HG03025 (cell line): Measurements from ENCODE around the gene SLC7A5.
"Not testable (repeated sequence)": the region's sequence is repeated elsewhere in the genome, so short reads cannot be mapped to it uniquely, and the experiment has no call there.

Experiments
- ATAC-seq: cut with Tn5 transposase; IDR thresholded peaks from one replicate; pipeline ENCODE4 v1.9.1; 2021; ENCODE audit warnings: mild to moderate bottlenecking, moderate library complexity; ENCODE audit not compliant: unreplicated experiment, low FRiP score

Gene SLC7A5

DNA sequence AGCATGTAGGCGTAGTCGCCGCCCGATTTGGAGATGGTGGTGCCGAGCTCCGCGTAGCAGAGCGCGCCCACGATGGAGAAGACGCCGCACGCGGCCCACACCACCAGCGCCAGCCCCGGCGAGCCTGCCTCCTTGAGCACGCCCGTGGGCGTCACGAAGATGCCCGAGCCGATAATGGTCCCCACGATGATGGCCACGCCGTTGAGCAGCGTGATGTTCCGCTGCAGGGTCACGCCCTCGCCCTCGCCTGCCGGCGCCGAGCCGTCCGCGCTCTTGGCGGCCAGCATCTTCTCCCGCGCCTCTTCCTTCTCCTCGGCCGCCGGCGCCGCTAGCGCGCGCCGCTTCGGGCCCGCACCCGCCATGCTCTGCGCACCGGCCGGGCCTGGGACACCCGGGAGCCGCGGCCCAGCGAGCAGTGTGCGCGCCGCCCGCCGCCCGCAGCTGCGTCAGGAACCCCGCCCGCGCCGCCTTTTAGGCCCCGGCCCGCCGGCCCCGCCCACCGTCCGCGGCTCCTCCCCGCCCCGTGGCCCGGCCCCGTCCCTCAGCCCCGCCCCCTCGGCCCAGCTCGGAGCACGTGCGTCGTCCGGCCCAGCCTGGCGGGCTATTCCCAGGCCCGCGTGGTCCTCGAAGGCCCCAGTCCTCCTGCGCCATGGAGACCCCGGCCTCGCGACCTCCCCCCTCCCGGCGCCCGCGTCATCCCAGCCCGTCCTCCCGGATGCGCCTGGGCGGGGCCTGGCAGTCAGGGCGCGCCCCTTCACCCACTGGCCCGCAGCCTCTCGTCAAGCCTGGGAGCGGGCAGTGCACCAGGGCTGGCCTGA, at the start of gene SLC7A5:
Gene SLC7A5 (minus strand): TSS at position 447 of the 818 bp plus-strand sequence. CDS start 85 bp downstream, at position 362.
- peak; percentile 65 for ATAC-seq

DNA sequence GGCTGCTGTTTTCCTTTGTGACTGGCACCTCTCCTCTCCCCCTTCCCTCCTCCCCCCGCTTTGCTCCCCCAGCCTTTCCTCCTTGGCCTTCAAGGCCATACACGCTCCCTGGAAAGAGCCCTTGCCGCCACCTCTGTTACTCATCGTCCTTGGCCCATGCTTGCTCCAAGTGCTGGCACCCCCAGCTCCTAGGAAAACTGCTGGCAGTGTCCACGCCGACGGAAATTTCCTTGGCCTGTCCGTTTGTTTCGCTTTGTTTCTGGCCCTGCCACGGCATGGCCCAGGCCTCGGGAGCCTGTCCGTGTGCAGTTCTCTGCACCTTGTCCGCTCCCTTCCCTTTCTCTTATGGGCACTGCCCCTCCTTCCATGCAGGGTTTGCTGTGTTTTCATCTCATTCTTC, 49.0 kb upstream of the SLC7A5 start:
- no peak for ATAC-seq

DNA sequence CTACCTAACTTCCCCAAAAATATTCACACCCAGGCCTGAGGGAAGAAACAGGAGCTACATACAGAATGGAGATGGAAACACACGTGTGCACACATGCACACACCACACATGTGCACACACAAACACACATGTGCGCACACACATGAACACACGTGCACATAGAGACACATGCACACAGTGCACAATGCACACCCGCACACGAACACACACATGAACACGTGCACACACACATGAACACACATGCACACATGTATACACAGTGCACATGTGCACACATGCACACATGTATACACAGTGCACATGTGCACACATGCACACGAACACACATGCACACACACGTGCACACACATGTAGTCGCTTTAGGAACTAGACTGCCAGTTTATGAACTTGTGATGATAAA, 48.2 kb upstream of the SLC7A5 start:
- no peak for ATAC-seq

DNA sequence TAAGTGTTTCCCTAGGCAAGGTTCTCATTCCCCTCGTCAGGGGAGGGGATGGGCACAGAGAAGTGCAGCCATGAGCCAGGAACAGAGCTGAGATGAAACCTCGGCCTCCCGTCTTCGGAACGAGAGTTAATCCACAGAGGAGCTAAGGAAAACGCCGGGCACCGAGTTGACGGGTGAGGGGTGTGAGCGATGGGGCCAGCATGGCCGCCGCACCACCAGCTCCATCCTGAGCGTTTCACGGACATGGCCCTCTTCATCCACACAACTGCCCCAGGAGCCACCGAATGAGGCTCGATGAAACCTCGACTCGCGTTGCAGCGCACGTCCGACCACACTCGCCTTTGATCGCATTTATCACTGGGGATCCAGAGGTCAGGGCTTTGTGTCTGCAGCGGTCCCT, 45.5 kb upstream of the SLC7A5 start:
- ATAC-seq: no peak

DNA sequence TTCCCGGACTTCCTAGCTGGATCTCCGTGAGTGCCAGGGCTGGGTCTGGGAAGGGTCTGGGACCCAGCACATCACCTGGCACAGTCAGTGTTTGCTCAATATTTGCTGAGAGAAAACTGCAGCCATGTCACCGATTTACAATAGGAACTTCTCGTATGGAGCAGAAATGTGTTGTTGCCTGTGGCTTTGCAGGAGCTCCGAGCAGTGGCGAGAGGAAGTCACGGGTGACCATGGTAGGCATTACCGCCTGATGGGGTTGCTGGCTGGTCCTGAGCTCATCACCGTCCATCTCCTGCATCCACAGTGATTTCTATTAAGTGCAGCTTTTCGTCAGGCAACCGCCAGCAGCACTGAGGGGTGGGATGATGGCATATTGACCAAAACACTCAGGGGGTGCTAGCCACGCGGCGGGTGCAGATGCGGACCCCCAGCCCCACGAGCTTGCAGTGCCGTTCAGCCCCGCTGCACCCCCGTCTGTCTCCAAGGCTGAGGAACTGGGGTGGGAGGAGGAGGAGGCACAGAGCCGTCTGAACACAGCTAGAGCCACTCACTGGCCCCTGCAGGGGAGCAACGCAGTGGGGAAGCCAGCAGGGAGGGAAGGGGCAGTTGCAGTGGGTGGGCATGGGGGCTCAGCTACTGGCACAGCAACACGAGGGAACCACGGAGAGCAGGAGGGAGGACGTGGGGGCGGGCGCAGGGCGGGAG, 44.9 kb upstream of the SLC7A5 start:
- ATAC-seq: not testable (repeated sequence)

DNA sequence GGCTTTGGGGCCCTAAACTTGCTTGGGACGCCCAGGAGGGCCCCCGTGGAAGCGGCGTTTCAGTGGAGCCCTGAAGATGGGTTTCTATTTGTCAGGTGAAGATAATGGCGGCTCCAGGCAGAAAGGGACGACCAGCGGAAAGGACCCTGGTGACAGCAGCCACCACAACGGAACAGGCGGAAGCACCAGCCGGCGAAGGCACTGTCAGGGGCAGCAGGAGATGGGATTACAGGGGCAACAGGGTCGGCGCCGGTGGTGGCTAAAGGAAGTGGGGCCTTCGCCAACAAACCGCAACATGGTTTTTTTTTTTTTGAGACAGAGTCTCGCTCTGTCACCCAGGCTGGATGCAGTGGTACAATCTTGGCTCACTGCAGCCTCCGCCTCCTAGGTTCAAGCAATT, 43.4 kb upstream of the SLC7A5 start:
- ATAC-seq: not testable (repeated sequence)

DNA sequence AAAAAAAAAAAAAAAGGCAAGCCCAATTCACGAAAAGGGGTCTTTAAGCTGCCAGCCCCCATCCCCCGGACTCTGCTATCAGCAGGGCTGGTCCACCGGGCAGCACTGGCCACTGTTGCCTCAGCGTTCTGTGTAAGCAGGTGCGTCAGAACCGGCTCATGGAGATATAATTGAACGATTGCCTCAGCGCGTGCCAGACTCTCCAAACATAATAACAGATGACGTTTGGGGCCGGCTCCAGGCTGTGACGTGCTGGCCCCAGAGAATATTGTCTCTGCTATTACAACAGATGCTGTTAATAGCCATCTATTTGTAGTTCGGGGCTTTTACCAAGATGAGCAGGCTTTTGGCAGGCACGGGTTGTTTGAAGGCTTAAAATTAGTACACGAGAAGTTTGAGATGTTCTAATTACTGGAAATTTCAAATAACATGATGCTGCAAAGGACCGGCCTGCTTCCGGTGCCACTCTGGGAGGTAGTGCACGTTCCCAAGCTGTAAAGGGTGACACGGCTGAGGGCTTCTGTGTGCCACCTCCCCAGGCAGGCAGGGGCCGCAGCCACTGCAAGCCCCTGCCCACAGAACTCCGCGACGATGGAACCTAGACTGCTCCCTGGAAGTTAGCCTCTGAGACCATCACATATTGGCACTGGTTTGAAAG, 41.9 kb upstream of the SLC7A5 start:
- ATAC-seq: not testable (repeated sequence)

DNA sequence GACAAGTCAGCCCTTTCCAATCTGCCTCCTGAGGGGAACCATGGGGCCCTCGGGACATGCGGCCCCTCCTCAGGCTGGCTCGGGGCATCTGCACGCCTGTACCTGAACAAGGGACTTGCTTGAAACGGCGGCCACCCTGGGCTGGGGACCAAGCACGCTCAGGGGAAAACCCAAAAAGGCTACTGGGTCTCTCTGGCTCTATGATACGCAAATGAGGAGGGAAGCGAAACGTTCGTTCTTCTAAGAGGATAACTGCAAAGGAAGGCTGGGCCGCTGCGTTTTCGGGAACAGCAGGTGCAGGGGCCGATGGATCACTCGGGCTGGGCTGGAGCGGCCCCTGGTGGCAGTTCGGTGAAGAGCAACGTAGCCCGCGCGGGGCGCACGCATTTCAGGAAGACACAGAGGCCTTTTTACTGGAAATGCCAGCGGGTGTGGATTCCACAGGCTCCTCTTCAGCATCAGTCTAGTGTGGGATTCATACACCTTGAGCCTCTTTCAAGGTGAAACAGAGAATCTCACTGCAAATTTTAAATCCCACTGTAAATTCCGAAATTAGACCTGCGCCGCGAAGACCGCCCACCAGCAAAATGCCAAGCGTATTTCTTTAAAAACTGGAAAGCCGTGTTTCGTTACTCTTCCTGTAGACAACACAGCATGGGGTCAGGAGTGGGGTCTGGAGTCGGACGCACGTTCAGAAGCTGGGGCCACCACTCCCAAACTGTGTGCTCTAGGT, 40.1 kb upstream of the SLC7A5 start:
- ATAC-seq: peak; percentile 43

DNA sequence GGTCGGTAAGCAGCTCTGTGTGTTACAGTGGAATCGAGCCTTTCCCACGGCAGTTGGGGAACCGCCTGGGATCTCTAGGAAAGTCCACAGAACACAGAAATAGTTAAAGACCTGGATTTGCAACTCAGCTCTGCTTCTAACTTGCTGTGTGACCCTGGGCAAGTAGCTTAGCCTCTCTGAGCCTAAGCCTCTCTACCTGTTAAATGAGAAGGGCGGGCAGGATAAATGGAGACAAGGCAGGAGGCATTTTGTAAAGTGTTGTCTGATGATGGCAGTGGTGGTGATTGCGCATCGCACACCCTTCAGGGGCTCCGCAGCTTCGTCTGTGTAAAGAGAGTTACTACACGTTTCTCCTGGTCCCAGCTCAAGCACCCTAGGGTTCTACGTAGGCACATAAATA, 38.8 kb upstream of the SLC7A5 start:
- not testable (repeated sequence) for ATAC-seq

DNA sequence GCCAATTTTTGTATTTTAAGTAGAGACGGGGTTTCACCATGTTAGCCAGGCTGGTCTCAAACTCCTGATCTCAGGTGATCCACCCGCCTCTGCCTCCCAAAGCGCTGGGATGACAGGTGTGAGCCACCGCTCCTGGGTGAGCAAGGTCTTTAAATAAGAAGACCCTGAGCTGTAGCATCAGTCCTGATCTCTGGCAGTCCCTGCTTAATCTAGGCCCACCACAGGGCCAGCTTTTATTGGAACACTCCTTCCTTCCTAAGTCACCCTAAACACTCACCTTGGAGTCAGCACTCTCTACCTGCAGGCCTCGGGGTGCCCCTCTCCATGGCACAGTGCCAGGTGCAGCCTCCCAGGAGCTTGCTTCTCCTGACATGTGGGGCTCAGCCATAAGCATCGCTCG, 36.2 kb upstream of the SLC7A5 start:
- not testable (repeated sequence) for ATAC-seq

DNA sequence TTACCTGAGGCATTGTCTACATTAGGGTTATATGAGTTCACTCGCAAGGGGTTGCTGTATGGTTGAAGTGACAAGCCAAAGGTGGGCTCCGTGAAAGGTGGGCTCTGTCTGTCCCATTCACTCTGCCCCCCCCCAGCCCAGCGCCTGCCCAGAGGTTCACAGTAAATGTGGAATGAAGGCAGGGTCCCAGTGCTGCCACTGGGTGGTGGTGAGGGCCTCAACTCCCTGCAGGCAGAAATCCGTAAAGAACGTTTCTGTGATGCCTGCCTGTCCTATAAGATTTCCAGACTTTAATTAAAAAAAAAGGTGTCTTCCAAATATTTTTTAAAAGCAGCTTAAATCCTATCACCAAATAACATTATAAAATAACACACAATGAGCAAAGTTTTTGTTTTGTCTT, 35.7 kb upstream of the SLC7A5 start:
- ATAC-seq: not testable (repeated sequence)

DNA sequence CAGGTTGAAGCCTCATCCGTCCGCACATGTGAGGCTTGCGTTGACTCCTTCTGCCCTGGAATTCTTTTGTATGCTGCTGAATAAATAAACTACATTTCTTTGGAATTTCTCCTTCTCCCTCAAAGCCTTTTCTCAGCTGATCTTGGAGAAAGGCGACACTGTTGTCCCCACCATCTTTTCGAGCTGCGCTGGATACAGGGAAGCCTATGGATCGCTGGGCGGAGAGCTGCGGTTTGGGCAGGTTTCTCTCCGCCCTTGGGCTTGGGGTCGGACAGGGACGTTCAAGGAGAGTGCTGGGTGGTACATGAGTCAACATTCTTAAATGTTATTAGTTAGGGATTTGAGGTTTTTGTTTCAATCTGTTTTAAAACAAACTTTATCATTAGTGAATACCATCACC, 31.2 kb upstream of the SLC7A5 start:
- ATAC-seq: not testable (repeated sequence)

DNA sequence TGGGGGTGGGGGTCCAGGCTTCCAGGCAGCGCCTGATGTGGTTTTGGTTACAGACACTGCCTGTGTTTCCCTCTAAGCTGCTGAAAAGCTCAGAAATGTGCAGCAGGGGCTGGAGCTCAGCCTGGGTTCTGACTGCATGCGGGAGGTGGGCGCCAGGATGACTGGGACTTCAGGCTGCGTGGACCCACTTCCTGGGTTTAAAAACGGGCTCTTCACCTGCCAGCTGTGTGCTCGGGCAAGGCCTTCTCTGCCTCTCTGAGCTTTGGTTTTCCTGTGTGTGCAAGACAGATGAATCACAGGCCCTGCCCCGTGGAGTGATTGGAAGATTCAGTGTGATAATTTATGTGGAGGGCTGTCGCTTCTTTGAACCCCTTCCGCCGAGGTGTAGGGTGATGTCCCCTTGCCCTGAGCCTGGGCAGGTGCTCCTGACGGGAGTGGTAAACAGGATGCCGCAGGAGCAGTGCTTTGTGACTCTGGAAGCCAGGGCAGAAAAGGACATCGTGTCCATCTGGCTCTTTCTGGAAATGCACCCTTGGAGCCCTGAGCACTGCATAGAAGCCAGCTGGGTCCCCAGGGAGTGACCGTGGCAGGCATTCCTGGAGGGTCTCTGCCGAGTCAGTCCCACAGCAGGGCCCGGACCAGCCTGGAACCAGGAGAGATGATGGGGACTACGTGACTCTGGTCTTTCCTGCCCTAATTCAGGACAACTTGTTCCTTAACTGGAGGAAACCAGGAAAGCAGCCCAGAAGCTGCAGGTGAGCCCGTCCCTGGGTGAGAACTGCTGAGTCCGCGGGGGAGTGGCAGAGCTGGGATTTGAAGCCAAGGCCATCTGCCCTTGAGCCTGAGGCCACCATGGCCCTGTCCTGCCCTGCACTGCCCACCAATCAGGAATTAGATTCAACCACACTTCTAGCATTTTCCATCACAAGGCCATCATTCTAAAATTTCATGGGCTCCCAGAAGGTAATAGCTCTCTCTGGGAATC, 28.5 kb upstream of the SLC7A5 start:
- ATAC-seq: no peak

DNA sequence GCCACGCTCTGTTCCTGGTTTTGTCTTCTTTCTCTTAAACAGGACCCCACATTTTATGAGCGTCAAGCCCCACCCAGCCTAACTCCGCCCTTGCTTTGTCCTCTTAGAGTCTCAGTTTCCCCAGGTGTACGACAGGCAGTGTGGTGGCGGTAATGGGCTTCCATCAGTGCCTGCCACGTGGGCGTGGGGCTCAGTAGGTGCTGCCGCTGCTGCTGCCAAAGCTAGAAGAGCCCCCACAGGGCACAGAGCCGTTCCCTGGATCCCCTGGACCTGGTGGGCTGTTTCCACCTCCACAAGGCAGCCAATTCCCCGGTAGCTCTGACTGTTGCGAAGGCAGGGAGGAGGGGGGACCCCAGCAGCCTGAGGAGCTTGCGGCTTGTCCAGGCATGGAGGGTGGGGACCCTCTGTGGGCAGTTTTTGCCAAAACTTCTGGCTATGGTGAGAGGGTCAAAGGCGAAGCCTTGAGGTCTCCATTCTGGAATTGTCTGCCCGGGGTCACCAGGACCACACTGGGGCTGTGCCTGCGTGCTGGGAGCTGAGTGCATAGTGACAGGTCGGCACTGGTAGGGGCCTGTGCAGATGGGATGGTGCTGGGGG, 27.7 kb upstream of the SLC7A5 start:
- not testable (repeated sequence) for ATAC-seq

DNA sequence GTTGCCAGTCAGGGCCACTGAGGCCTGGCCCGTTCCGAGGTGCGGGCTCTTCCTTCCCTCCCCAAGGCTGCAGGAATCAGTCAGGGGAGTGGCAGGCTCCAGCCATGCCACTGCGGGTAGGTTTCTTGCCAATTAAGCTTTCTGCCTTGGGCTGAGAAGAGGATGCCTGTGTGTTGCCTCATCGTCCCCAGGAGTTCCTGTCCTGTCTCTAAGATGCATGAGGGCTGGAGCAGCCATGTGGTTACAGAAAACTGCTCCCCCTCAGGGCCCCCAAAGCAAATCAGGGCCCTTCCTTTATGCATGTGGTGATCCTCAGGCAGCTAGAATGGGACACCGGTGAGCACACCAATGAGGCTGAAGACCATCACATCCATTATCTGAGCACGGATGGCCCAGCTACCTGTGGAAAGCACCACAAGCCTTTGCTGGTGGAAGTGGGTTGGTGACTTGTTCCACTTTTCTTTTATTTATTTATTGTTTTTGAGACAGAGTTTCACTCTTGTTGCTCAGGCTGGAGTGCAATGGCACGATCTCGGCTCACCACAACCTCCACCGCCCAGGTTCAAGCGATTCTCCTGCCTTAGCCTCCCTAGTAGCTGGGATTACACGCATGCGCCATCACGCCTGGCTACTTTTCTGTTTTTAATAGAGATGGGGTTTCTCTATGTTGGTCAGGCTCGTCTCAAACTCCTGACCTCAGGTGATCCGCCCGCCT, 27.0 kb upstream of the SLC7A5 start:
- ATAC-seq: not testable (repeated sequence)

DNA sequence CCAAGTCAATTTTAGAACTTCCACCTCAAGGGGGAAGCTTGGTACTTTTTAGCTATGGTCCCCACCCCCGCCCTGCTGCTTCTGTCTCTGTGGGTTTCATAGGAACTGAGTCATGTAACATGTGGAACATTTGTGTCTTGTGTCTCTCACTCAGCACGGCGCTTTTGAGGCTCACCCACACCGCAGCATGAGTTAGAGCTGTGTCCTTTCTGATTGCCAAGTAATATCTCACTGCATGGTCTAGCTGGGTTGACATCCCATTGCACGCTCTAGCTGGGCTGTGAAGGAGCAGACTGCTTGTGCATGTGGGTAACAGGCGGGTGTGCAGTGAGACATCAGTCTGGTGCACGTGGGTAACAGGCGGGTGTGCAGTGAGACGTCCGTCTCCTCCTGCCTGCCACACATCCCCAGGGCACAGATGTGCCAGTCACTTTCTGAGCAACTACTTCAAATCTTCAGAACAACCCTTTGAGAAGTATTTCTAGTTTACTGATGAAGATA, 26.4 kb upstream of the SLC7A5 start:
- ATAC-seq: no peak

DNA sequence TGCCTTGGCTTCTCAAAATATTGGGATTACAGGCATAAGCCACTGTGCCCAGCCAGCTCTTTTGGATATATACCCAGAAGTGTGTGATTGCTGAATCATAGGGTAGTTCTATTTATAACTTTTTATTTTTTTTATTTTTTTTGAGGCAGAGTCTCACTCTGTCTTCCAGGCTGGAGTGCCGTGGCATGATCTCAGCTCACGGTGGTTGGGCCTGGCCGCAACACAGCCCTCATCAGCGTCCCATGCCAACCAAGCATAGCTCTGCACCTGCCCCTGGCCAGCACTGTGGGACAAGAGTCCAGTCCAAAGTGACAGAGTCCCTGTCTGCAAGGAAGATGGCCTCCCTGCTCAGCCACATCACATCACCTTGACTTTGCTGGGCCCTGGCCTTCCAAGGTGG, 24.7 kb upstream of the SLC7A5 start:
- ATAC-seq: not testable (repeated sequence)

DNA sequence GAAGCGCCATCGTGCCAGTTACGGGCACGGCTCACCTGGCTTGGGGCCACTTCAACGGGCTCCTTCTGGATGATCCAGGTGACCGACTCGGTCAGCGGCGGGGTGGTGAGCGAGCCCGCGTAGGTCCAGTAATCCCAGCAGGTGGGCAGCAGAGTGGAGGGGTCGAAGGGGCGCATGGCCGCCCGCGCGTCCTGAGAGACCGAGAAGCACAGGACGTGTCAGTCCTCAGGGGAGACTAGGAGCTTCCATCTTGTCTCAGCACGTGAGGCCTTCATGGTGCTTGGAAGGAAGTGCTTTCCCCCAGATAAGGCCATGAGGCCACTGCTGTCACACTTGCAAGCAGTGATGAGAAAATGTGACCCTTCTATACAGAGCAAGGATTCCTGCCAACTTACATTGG, 22.5 kb upstream of the SLC7A5 start:
- no peak for ATAC-seq
